Measurements from ENCODE around the gene MARK1.

- TF ChIP-seq BHLHE40 (IDR thresholded peaks at IDR 0.05; ENCODE audit: borderline replicate concordance) = no peak
- TF ChIP-seq FOXA1 (IDR thresholded peaks at IDR 0.05) = no peak
- no peak for TF ChIP-seq ARNT (IDR thresholded peaks at IDR 0.05)
- no peak for TF ChIP-seq TARDBP (IDR thresholded peaks at IDR 0.05)
- TF ChIP-seq SP1 (IDR thresholded peaks at IDR 0.05) = no peak
- no peak for TF ChIP-seq PKNOX1 (IDR thresholded peaks at IDR 0.05)
- TF ChIP-seq CTBP1 (IDR thresholded peaks at IDR 0.05; ENCODE audit: borderline replicate concordance) = no peak
- no peak for TF ChIP-seq LEF1 (IDR thresholded peaks at IDR 0.05; ENCODE audit: borderline replicate concordance)
- no peak for TF ChIP-seq L3MBTL2 (conservative IDR thresholded peaks at IDR 0.05)
Observed at GRCh38 chr1:220594356-220594755, 66.4 kb downstream of the MARK1 start.

All from HEK293T (cell line).